ENCODE data around the gene MGAT3. TPM values are rescaled to one million over a fixed set of nuclear protein-coding genes. Genes with fewer than 3 reads are reported as not detected.

The MGAT3 gene
- total and polyA plus RNA-seq, 2 of the 8 experiments (the other 6 are each of a cell fraction or from before 2014, with no cell fraction given): 4.3 to 9.2 TPM

DNA sequence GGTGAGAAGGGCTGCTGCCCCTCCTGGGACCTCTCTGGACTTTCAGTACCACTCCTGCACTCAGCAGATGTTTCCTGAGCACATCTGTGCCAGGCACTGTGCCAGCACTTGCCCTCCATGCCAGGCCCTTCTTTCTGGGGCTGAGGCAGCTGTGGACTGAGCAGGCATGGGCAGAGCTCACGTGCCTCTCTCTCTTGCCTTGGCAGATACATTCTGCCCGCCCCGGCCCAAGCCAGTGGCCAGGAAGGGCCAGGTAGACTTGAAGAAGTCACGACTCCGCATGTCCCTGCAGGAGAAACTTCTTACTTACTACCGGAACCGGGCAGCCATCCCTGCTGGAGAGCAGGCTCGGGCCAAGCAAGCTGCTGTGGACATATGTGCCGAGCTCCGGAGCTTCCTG is 55.2 kb downstream of the MGAT3 start (continued):
- TF ChIP-seq CBX5 (IDR thresholded peaks at IDR 0.05; ENCODE audit: low read depth, low read length) (no peak), TBP (IDR thresholded peaks at IDR 0.05; ENCODE audit: low read depth, low read length) (no peak)

All from H1 (cell line).